Stimulated activated CD4-positive, alpha-beta T cell treated with anti-CD3 and anti-CD28 coated beads, TNF-alpha, amount 100 ng/mL, for 4 hours (primary cell): ENCODE results near the gene TRIM32.
"Not testable (repeated sequence)": the region's sequence is repeated elsewhere in the genome, so short reads cannot be mapped to it uniquely, and the experiment has no call there.

Source experiments
- DNase-seq, 3 experiments: peaks; one replicate each; pipeline ENCODE4 v3.0.0-alpha.2; 2020; ENCODE audit warnings: low read depth in 3 of 3

Gene TRIM32

GRCh38 chr9:116674210-116674980 lies 12.7 kb upstream of the TRIM32 start:
- DNase-seq: no peak

- DNase-seq: no peak
Measured at GRCh38 chr9:116683535-116683934, 3.6 kb upstream of the TRIM32 start.

GRCh38 chr9:116685166-116685565 lies 1.9 kb upstream of the TRIM32 start:
- no peak for DNase-seq

GRCh38 chr9:116686135-116686534 lies 970 bp upstream of the TRIM32 start:
- DNase-seq: no peak

GRCh38 chr9:116686693-116687073 lies 422 bp upstream of the TRIM32 start:
- no peak for DNase-seq

GRCh38 chr9:116687754-116688135 lies 640 bp downstream of the TRIM32 start:
- no peak for DNase-seq

- DNase-seq: no peak
Measured at GRCh38 chr9:116688806-116689485, 1.8 kb downstream of the TRIM32 start.

- no peak for DNase-seq
Measured at GRCh38 chr9:116689486-116690032, 2.5 kb downstream of the TRIM32 start.

GRCh38 chr9:116690805-116691204 lies 3.7 kb downstream of the TRIM32 start:
- DNase-seq: not testable (repeated sequence)

- DNase-seq: no peak
Measured at GRCh38 chr9:116691607-116692006, 4.5 kb downstream of the TRIM32 start.

- no peak for DNase-seq
Measured at GRCh38 chr9:116692616-116693015, 5.5 kb downstream of the TRIM32 start.

- no peak for DNase-seq
Measured at GRCh38 chr9:116693233-116693731, 6.2 kb downstream of the TRIM32 start.

GRCh38 chr9:116694785-116695291 lies 7.7 kb downstream of the TRIM32 start:
- DNase-seq: no peak

- no peak for DNase-seq
Measured at GRCh38 chr9:116695438-116695837, 8.3 kb downstream of the TRIM32 start.

GRCh38 chr9:116697362-116697761 lies 10.3 kb downstream of the TRIM32 start:
- no peak for DNase-seq

- no peak for DNase-seq
Measured at GRCh38 chr9:116697887-116698286, 10.8 kb downstream of the TRIM32 start.

- DNase-seq: no peak
Measured at GRCh38 chr9:116700279-116700678, 13.2 kb downstream of the TRIM32 start.

GRCh38 chr9:116700882-116701865 lies 14.1 kb downstream of the TRIM32 start:
- no peak for DNase-seq

- no peak for DNase-seq
Measured at GRCh38 chr9:116701940-116702642, 15.0 kb downstream of the TRIM32 start.

GRCh38 chr9:116703634-116704033 lies 16.5 kb downstream of the TRIM32 start:
- DNase-seq: no peak

GRCh38 chr9:116704470-116704869 lies 17.4 kb downstream of the TRIM32 start:
- DNase-seq: no peak
